Naive B cell (primary cell): Measurements from ENCODE around the gene PCDHA6. TPM values are rescaled to one million over a fixed set of nuclear protein-coding genes. Genes with fewer than 3 reads are reported as not detected.
"Not testable (repeated sequence)": the region's sequence is repeated elsewhere in the genome, so short reads cannot be mapped to it uniquely, and the experiment has no call there.

Experiments
- ATAC-seq, 2 donors: fragments of 150-1000 bp; cut with Tn5 transposase; 2 replicates each; pipeline ENCODE4 v1.10.0; 2021; ENCODE audit warnings: low read depth in 2 of 2, mild to moderate bottlenecking in 2 of 2, moderate library complexity in 2 of 2
- DNase-seq: peaks from one replicate; pipeline ENCODE4 v3.0.0; 2022
- H3K27ac Mint-ChIP-seq, 6 donors: one replicate each; pipeline ENCODE4 v1.8.0; 2020 to 2022; ENCODE audit warnings: mild to moderate bottlenecking in 6 of 6, mixed read lengths in 6 of 6, moderate library complexity in 5 of 6, inconsistent platforms in 2 of 6
- H3K27me3 Mint-ChIP-seq, 3 donors: one replicate each; pipeline ENCODE4 v1.8.0; 2021 to 2022; ENCODE audit warnings: mixed read lengths in 3 of 3, mild to moderate bottlenecking in 1 of 3
- H3K36me3 Mint-ChIP-seq, 2 donors: one replicate each; pipeline ENCODE4 v1.8.0; 2020 to 2022; ENCODE audit warnings: mixed read lengths in 2 of 2, inconsistent platforms in 1 of 2, mild to moderate bottlenecking in 1 of 2
- H3K4me1 Mint-ChIP-seq, 3 donors: one replicate each; pipeline ENCODE4 v1.8.0; 2020 to 2022; ENCODE audit warnings: mixed read lengths in 3 of 3, inconsistent platforms in 1 of 3, mild to moderate bottlenecking in 1 of 3, moderate library complexity in 1 of 3
- H3K4me3 Mint-ChIP-seq, 8 donors: one replicate each; pipeline ENCODE4 v1.8.0; 2020 to 2022; ENCODE audit warnings: mild to moderate bottlenecking in 8 of 8, mixed read lengths in 8 of 8, moderate library complexity in 8 of 8, inconsistent platforms in 2 of 8
- H3K9me3 Mint-ChIP-seq, 7 donors: one replicate each; pipeline ENCODE4 v1.8.0; 2020 to 2022; ENCODE audit warnings: mixed read lengths in 7 of 7, mild to moderate bottlenecking in 5 of 7, inconsistent platforms in 2 of 7, moderate library complexity in 1 of 7
- polyA plus RNA-seq, 6 donors: library from polyadenylated mRNA; unstranded; fragments of 300-500 nt; fragmentation: Illumina TruSeq; gene quantifications; one replicate each; pipeline ENCODE4 v1.2.3, GENCODE V29; 2021; ENCODE audit warnings: low read depth in 6 of 6

Gene PCDHA6
- polyA plus RNA-seq, 6 donors from 2014 or later = not detected

DNA sequence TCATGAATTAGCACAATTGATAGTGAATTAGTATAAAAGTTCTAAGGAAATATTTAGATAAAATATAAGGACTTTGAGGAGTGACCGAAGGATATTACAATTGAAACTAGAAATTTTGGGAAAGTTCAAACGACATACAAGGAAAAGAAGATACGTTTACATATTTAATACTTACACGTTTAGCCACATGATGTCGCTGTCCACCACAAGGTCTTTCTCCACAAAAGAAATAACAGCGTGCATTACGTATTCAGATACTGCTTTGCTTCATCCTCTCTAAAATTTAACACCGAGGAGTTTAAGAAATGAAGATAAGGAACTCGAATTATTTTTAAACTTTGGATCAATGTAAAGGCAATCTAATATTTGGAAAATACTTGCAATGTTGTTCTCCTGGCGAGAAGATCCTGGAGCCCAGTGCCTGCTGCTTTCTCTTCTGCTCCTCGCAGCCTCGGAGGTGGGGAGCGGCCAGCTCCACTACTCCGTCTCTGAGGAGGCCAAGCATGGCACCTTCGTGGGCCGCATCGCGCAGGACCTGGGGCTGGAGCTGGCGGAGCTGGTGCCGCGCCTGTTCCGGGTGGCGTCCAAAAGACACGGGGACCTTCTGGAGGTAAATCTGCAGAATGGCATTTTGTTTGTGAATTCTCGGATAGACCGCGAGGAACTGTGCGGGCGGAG, 26.8 kb upstream of the PCDHA6 start, which contains the start of gene PCDHA3:
PCDHA3 (plus strand) TSS at position 242 of the 678 bp plus-strand sequence.
- no peak for ATAC-seq
- Mint-ChIP-seq H3K4me1 (no peaks in the 10 kb centered on the region), H3K4me3 (no peak within 1 kb of the TSS), H3K27me3 (peaks cover 13 to 34% (median 21%) of the 10 kb centered on the region in 3 donors), H3K9me3 (peaks cover 8 to 61% (median 50%) of the 10 kb centered on the region in 7 donors), H3K27ac (peak within 1 kb of the TSS in 2 of 6 donors; percentile 11 to 42), H3K36me3 (peaks cover 8 to 16% of the 10 kb centered on the region in 2 donors)
- DNase-seq = no peak

GRCh38 chr5:140801494-140801841, 26.3 kb upstream of the PCDHA6 start:
- Mint-ChIP-seq H3K4me3 (no peak overlapping the region), H3K4me1 (no peaks in the 10 kb centered on the region), H3K27me3 (peaks cover 13 to 40% (median 26%) of the 10 kb centered on the region in 3 donors), H3K9me3 (peaks cover 9 to 63% (median 51%) of the 10 kb centered on the region in 7 donors), H3K36me3 (peaks cover 8 to 16% of the 10 kb centered on the region in 2 donors), H3K27ac (peak overlapping the region in 1 of 6 donors; percentile 42)
- ATAC-seq = no peak
- no peak for DNase-seq

- Mint-ChIP-seq H3K9me3 (peaks cover 9 to 66% (median 51%) of the 10 kb centered on the region in 7 donors), H3K27ac (peak overlapping the region in 2 of 6 donors; percentile 11 to 52), H3K36me3 (peaks cover 8 to 14% of the 10 kb centered on the region in 2 donors), H3K27me3 (peaks cover 13 to 47% (median 29%) of the 10 kb centered on the region in 3 donors)
- H3K4me1 Mint-ChIP-seq, DNase-seq, ATAC-seq, H3K4me3 Mint-ChIP-seq: not testable (repeated sequence)
Measured at GRCh38 chr5:140802381-140802780, 25.4 kb upstream of the PCDHA6 start.

DNA sequence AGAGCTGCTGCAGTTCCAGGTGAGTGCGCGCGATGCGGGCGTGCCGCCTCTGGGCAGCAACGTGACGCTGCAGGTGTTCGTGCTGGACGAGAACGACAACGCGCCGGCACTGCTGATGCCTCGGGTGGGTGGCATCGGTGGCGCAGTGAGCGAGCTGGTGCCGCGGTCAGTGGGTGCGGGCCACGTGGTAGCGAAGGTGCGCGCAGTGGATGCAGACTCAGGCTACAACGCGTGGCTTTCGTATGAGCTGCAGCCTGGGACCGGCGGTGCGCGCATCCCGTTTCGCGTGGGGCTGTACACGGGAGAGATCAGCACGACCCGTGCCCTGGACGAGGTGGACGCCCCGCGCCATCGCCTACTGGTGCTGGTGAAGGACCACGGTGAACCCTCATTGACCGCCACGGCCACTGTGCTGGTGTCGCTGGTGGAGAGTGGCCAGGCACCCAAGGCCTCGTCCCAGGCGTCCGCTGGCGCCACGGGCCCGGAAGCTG, 24.9 kb upstream of the PCDHA6 start:
- Mint-ChIP-seq H3K27me3 (peaks cover 13 to 47% (median 29%) of the 10 kb centered on the region in 3 donors), H3K4me3 (no peak overlapping the region), H3K4me1 (no peaks in the 10 kb centered on the region), H3K27ac (no peak overlapping the region), H3K36me3 (peaks cover 8 to 12% of the 10 kb centered on the region in 2 donors), H3K9me3 (peaks cover 9 to 67% (median 54%) of the 10 kb centered on the region in 7 donors)
- no peak for ATAC-seq
- no peak for DNase-seq

GRCh38 chr5:140806834-140807775, 20.7 kb upstream of the PCDHA6 start, which contains the start of gene PCDHA4:
PCDHA4 (plus strand) TSS chr5:140807068.
- Mint-ChIP-seq H3K27me3 (peaks cover 9 to 45% (median 24%) of the 10 kb centered on the region in 3 donors), H3K4me3 (no peak within 1 kb of the TSS)

GRCh38 chr5:140808241-140808888, 19.4 kb upstream of the PCDHA6 start:
- not testable (repeated sequence) for H3K27ac Mint-ChIP-seq, H3K4me3 Mint-ChIP-seq
- peaks cover 9 to 48% (median 24%) of the 10 kb centered on the region in 3 donors for H3K27me3 Mint-ChIP-seq

More at GRCh38 chr5:140806834-140807775, 20.7 kb upstream of the PCDHA6 start, which contains the start of gene PCDHA4:
- Mint-ChIP-seq H3K4me1 (no peaks in the 10 kb centered on the region), H3K27ac (no peak within 1 kb of the TSS), H3K9me3 (peaks cover 9 to 70% (median 55%) of the 10 kb centered on the region in 7 donors), H3K36me3 (peaks cover 9% of the 10 kb centered on the region in 2 donors)
- DNase-seq (no peak), ATAC-seq (no peak)

DNA sequence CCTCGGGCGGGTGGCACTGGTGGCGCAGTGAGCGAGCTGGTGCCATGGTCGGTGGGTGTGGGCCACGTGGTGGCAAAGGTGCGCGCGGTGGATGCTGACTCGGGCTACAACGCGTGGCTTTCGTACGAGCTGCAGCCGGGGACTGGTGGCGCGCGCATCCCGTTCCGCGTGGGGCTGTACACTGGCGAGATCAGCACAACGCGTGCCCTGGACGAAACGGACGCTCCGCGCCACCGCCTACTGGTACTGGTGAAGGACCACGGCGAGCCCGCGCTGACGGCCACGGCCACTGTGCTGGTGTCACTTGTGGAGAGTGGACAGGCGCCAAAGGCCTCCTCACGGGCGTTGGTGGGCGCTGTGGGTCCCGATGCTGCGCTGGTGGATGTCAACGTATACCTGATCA, 18.9 kb upstream of the PCDHA6 start:
- H3K27ac Mint-ChIP-seq = no peak overlapping the region
- no peak overlapping the region for H3K4me3 Mint-ChIP-seq
- H3K9me3 Mint-ChIP-seq = peaks cover 11 to 78% (median 54%) of the 10 kb centered on the region in 7 donors
- no peak for DNase-seq
- no peaks in the 10 kb centered on the region for H3K4me1 Mint-ChIP-seq
- H3K27me3 Mint-ChIP-seq = peaks cover 9 to 43% (median 24%) of the 10 kb centered on the region in 3 donors
- no peak for ATAC-seq
- peaks cover 4 to 16% of the 10 kb centered on the region in 2 donors for H3K36me3 Mint-ChIP-seq

More at GRCh38 chr5:140808241-140808888, 19.4 kb upstream of the PCDHA6 start:
- not testable (repeated sequence) for H3K4me1 Mint-ChIP-seq, ATAC-seq, DNase-seq
- peaks cover 13 to 80% (median 58%) of the 10 kb centered on the region in 7 donors for H3K9me3 Mint-ChIP-seq
- H3K36me3 Mint-ChIP-seq = peaks cover 7 to 16% of the 10 kb centered on the region in 2 donors

- no peak within 1 kb of the TSS for H3K4me3 Mint-ChIP-seq
- H3K36me3 Mint-ChIP-seq = peaks cover 5 to 6% of the 10 kb centered on the region in 2 donors
- H3K27me3 Mint-ChIP-seq = peaks cover 6 to 14% (median 8%) of the 10 kb centered on the region in 3 donors
- DNase-seq = no peak
- peaks cover 4 to 42% (median 16%) of the 10 kb centered on the region in 7 donors for H3K9me3 Mint-ChIP-seq
- ATAC-seq = no peak
- peak within 1 kb of the TSS in 1 of 6 donors; percentile 32 for H3K27ac Mint-ChIP-seq
- no peaks in the 10 kb centered on the region for H3K4me1 Mint-ChIP-seq
Measured at GRCh38 chr5:140821375-140822280, 6.1 kb upstream of the PCDHA6 start, which contains the start of gene PCDHA5. PCDHA5 (plus strand) TSS chr5:140821613.

DNA sequence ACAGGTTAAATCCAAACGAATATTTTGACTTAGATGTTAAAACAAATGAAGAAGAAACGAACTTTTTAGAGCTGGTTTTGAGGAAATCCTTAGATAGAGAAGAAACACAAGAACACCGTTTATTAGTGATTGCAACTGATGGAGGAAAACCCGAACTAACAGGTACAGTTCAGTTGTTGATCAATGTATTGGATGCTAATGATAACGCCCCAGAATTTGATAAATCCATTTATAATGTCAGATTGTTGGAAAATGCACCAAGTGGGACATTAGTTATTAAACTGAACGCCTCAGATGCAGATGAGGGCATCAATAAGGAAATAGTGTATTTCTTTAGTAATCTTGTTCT, 5.5 kb upstream of the PCDHA6 start:
- peaks cover 12 to 19% (median 14%) of the 10 kb centered on the region in 3 donors for H3K27me3 Mint-ChIP-seq
- peaks cover 5 to 45% (median 18%) of the 10 kb centered on the region in 7 donors for H3K9me3 Mint-ChIP-seq
- no peak overlapping the region for H3K27ac Mint-ChIP-seq
- no peak overlapping the region for H3K4me3 Mint-ChIP-seq
- ATAC-seq (no peak), DNase-seq (no peak)
- H3K4me1 Mint-ChIP-seq = no peaks in the 10 kb centered on the region
- H3K36me3 Mint-ChIP-seq = peaks cover 6 to 12% of the 10 kb centered on the region in 2 donors

DNA sequence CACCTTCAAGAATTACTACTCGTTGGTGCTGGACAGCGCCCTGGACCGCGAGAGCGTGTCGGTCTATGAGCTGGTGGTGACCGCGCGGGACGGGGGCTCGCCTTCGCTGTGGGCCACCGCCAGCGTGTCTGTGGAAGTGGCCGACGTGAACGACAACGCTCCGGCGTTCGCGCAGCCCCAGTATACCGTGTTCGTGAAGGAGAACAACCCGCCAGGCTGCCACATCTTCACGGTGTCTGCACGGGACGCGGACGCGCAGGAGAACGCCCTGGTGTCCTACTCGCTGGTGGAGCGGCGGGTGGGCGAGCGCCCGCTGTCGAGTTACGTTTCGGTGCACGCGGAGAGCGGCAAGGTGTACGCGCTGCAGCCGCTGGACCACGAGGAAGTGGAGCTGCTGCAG, 4.8 kb upstream of the PCDHA6 start:
- not testable (repeated sequence) for H3K4me3 Mint-ChIP-seq, H3K27ac Mint-ChIP-seq, ATAC-seq, DNase-seq, H3K4me1 Mint-ChIP-seq
- H3K36me3 Mint-ChIP-seq = peaks cover 6 to 14% of the 10 kb centered on the region in 2 donors
- H3K9me3 Mint-ChIP-seq = peaks cover 5 to 47% (median 20%) of the 10 kb centered on the region in 7 donors
- peaks cover 14 to 25% (median 16%) of the 10 kb centered on the region in 3 donors for H3K27me3 Mint-ChIP-seq

DNA sequence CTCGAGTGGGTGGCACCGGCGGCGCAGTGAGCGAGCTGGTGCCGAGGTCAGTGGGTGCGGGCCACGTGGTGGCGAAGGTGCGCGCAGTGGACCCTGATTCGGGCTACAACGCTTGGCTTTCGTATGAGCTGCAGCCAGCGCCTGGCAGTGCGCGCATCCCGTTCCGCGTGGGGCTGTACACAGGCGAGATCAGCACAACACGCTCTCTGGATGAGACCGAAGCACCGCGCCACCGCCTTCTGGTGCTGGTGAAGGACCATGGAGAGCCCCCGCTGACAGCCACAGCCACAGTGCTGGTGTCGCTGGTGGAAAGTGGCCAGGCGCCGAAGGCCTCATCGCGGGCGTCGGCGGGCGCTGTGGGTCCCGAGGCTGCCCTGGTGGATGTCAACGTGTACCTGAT, 4.3 kb upstream of the PCDHA6 start:
- H3K27me3 Mint-ChIP-seq = peaks cover 15 to 28% (median 17%) of the 10 kb centered on the region in 3 donors
- H3K9me3 Mint-ChIP-seq = peaks cover 5 to 50% (median 24%) of the 10 kb centered on the region in 7 donors
- ATAC-seq = no peak
- H3K4me3 Mint-ChIP-seq = no peak overlapping the region
- peaks cover 6 to 14% of the 10 kb centered on the region in 2 donors for H3K36me3 Mint-ChIP-seq
- DNase-seq = no peak
- H3K27ac Mint-ChIP-seq = no peak overlapping the region
- H3K4me1 Mint-ChIP-seq = no peaks in the 10 kb centered on the region

DNA sequence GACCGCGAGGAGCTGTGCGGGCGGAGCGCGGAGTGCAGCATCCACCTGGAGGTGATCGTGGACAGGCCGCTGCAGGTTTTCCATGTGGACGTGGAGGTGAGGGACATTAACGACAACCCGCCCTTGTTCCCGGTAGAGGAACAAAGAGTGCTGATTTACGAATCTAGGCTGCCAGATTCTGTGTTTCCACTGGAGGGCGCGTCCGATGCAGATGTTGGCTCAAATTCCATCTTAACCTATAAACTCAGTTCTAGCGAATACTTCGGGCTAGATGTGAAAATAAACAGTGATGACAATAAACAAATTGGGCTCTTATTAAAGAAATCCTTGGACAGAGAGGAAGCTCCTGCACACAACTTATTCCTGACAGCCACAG, 590 bp downstream of the PCDHA6 start:
- Mint-ChIP-seq H3K27ac (no peak overlapping the region), H3K4me3 (peak overlapping the region in 1 of 8 donors; percentile 29), H3K36me3 (peaks cover 0 to 24% of the 10 kb centered on the region in 2 donors), H3K9me3 (peaks cover 2 to 61% (median 33%) of the 10 kb centered on the region in 7 donors), H3K27me3 (peaks cover 27 to 40% (median 33%) of the 10 kb centered on the region in 3 donors), H3K4me1 (no peaks in the 10 kb centered on the region)
- no peak for DNase-seq
- ATAC-seq = no peak
